Limb (tissue), 2 donors: ENCODE data around the gene PAPOLB.

Experiments
- DNase-seq, 2 donors: peaks; one replicate each; pipeline ENCODE4 v3.0.0-alpha.2; 2016; ENCODE audit errors: extremely low spot score in 2 of 2

Gene PAPOLB

GRCh38 chr7:4842319-4843064, 19.3 kb downstream of the PAPOLB start:
- DNase-seq, result no peak

- no peak for DNase-seq
Measured at GRCh38 chr7:4841836-4842235, 20.0 kb downstream of the PAPOLB start.

- DNase-seq, result no peak
Measured at GRCh38 chr7:4841007-4841784, 20.6 kb downstream of the PAPOLB start.

GRCh38 chr7:4840079-4840501, 21.7 kb downstream of the PAPOLB start:
- no peak for DNase-seq

- DNase-seq, result no peak
Measured at GRCh38 chr7:4838626-4839334, 23.1 kb downstream of the PAPOLB start.

GRCh38 chr7:4837803-4838625, 23.8 kb downstream of the PAPOLB start:
- no peak for DNase-seq

GRCh38 chr7:4837041-4837802, 24.6 kb downstream of the PAPOLB start:
- no peak for DNase-seq

GRCh38 chr7:4836206-4836661, 25.6 kb downstream of the PAPOLB start:
- DNase-seq, result no peak

GRCh38 chr7:4835398-4836205, 26.2 kb downstream of the PAPOLB start:
- DNase-seq, result no peak

GRCh38 chr7:4834601-4835397, 27.0 kb downstream of the PAPOLB start:
- no peak for DNase-seq

GRCh38 chr7:4833691-4834600, 27.9 kb downstream of the PAPOLB start:
- DNase-seq, result no peak

- DNase-seq, result no peak
Measured at GRCh38 chr7:4833176-4833575, 28.7 kb downstream of the PAPOLB start.

- no peak for DNase-seq
Measured at GRCh38 chr7:4832711-4833110, 29.1 kb downstream of the PAPOLB start.

- no peak for DNase-seq
Measured at GRCh38 chr7:4831723-4832495, 29.9 kb downstream of the PAPOLB start.

- peak; percentile 64 to 83 for DNase-seq
Measured at GRCh38 chr7:4830176-4830575, 31.7 kb downstream of the PAPOLB start.

GRCh38 chr7:4828720-4829383, 33.0 kb downstream of the PAPOLB start:
- no peak for DNase-seq
